Endothelial cell of umbilical vein (primary cell): ENCODE results near the gene SPAST. TPM values are rescaled to one million over a fixed set of nuclear protein-coding genes. Genes with fewer than 3 reads are reported as not detected.

Experiments
- BruUV-seq: library from RNA; stranded (reverse); fragments of 400-500 nt; replicated peaks from 2 replicates; lab custom pipeline; 2021; lab: Mats Ljungman, UMichigan
- CTCF ChIA-PET: fragments of 300-600, 350-600 bp; sonication (Branson Sonifier 250); formaldehyde crosslinking; loops from one replicate; lab custom pipeline; 2021; ENCODE audit warnings: antibody characterized with exemption, inconsistent platforms; lab: Charles Lee
- POLR2A ChIA-PET: fragments of 300-600, 350-600 bp; sonication (Branson Sonifier 250); formaldehyde crosslinking; loops from one replicate; lab custom pipeline; 2021; ENCODE audit warnings: antibody characterized with exemption, inconsistent platforms; lab: Charles Lee
- DNase-seq: peaks from one replicate; pipeline ENCODE4 v3.0.0-alpha.2; 2011; ENCODE audit warnings: low read depth, low spot score
- FAIRE-seq: peaks from 2 replicates; lab custom pipeline; 2011; peaks lifted over from hg19 to GRCh38; lab: Jason Lieb, UNC
- H2AFZ ChIP-seq: 2 replicates; pipeline ENCODE4 v1.6.0; 2012; ENCODE audit warnings: low read depth, low read length, control low read depth, inconsistent platforms
- H3K27ac ChIP-seq: 2 replicates; pipeline ENCODE4 v1.5.1; 2011; ENCODE audit warnings: low read depth, mild to moderate bottlenecking, control low read depth, low read length, moderate library complexity; ENCODE audit not compliant: insufficient read depth
- H3K27me3 ChIP-seq, 2 experiments: 2 replicates each; pipeline versions ENCODE4 v1.6.0 to v1.6.1; 2011; ENCODE audit warnings: low read length in 2 of 2, mixed read lengths in 1 of 2; ENCODE audit not compliant: control insufficient read depth in 2 of 2, insufficient read depth in 2 of 2
- H3K36me3 ChIP-seq, 2 experiments: 2 replicates in 1 of 2; 3 replicates in 1 of 2; pipeline ENCODE4 v1.5.1; 2011; ENCODE audit warnings: low read length in 2 of 2, mild to moderate bottlenecking in 1 of 2, moderate library complexity in 1 of 2; ENCODE audit not compliant: control insufficient read depth in 2 of 2, insufficient read depth in 2 of 2; ENCODE audit errors: extremely low read depth in 1 of 2
- H3K4me1 ChIP-seq: 3 replicates; pipeline ENCODE4 v1.5.1; 2011; ENCODE audit warnings: mild to moderate bottlenecking, low read length; ENCODE audit not compliant: control insufficient read depth, insufficient read depth; ENCODE audit errors: extremely low read depth
- H3K4me2 ChIP-seq: 2 replicates; pipeline ENCODE4 v1.6.1; 2011; ENCODE audit warnings: low read length, control low read depth, mixed read lengths; ENCODE audit not compliant: insufficient read depth
- H3K4me3 ChIP-seq, 3 experiments: fragments of 200-600 bp in 1 of 3; sonication (generic), shearing (Covaris generic) in 1 of 3; replicated peaks in 1 of 3; 2 replicates each; pipeline ENCODE4 v1.5.1; 2011 to 2016; ENCODE audit warnings: control low read depth in 3 of 3, low read length in 3 of 3, mild to moderate bottlenecking in 2 of 3, inconsistent platforms in 1 of 3, low read depth in 1 of 3, moderate library complexity in 1 of 3; ENCODE audit not compliant: insufficient read depth in 1 of 3
- H3K79me2 ChIP-seq: 2 replicates; pipeline ENCODE4 v1.6.0; 2012; ENCODE audit warnings: low read length, inconsistent platforms; ENCODE audit not compliant: control insufficient read depth, insufficient read depth
- H3K9ac ChIP-seq: replicated peaks from 2 replicates; pipeline ENCODE3; 2011; ENCODE audit warnings: low read length, control low read depth; ENCODE audit not compliant: insufficient read depth; ENCODE audit errors: extremely low read depth
- H3K9me1 ChIP-seq: replicated peaks from 3 replicates; pipeline ENCODE4 v1.6.0; 2011; ENCODE audit warnings: mild to moderate bottlenecking, low read length; ENCODE audit not compliant: control insufficient read depth, insufficient read depth; ENCODE audit errors: extremely low read depth
- H3K9me3 ChIP-seq: replicated peaks from 2 replicates; pipeline ENCODE4 v1.5.1; 2012; ENCODE audit warnings: low read length, inconsistent platforms; ENCODE audit not compliant: control insufficient read depth, insufficient read depth
- H4K20me1 ChIP-seq: replicated peaks from 2 replicates; pipeline ENCODE3; 2011; ENCODE audit warnings: mild to moderate bottlenecking, low read length; ENCODE audit not compliant: control insufficient read depth, insufficient read depth; ENCODE audit errors: extremely low read depth
- EZH2 ChIP-seq: IDR thresholded peaks from 2 replicates; pipeline ENCODE4 v1.6.1; 2012; ENCODE audit warnings: borderline replicate concordance, low read depth, mild to moderate bottlenecking, moderate library complexity, low read length, inconsistent platforms; ENCODE audit not compliant: severe bottlenecking
- FOS ChIP-seq: IDR thresholded peaks from 2 replicates; pipeline ENCODE4 v1.6.1; 2011; ENCODE audit warnings: mild to moderate bottlenecking, low read length, moderate library complexity, borderline replicate concordance; ENCODE audit not compliant: insufficient read depth
- GATA2 ChIP-seq: IDR thresholded peaks from 2 replicates; pipeline ENCODE4 v1.7.0; 2011; ENCODE audit warnings: low read depth, mild to moderate bottlenecking, moderate library complexity, mixed read lengths, low read length; ENCODE audit not compliant: insufficient read length, insufficient read depth
- JUN ChIP-seq: IDR thresholded peaks from 2 replicates; pipeline ENCODE4 v1.6.1; 2011; ENCODE audit warnings: borderline replicate concordance, low read depth; ENCODE audit not compliant: insufficient read length, insufficient read depth
- MAX ChIP-seq: IDR thresholded peaks from 2 replicates; pipeline ENCODE4 v1.6.1; 2011; ENCODE audit not compliant: insufficient read depth, insufficient read length
- MYC ChIP-seq: IDR thresholded peaks from one replicate; pipeline ENCODE4 v1.6.1; 2011; ENCODE audit warnings: mild to moderate bottlenecking, low read depth, low read length
- POLR2A ChIP-seq: IDR thresholded peaks from 2 replicates; pipeline ENCODE4 v1.6.1; 2012; ENCODE audit warnings: low read depth, mild to moderate bottlenecking, control low read depth, low read length
- POLR2AphosphoS5 ChIP-seq: IDR thresholded peaks from 2 replicates; pipeline ENCODE4 v1.6.1; 2012; ENCODE audit warnings: low read depth, mild to moderate bottlenecking, control low read depth, low read length, moderate library complexity; ENCODE audit not compliant: insufficient read depth
- dilution Hi-C: fragments of 300-500 bp; cut with MboI; formaldehyde crosslinking; loops from one replicate; pipeline ENCODE4 v1.15.0; 2019; ENCODE audit warnings: low sequenced_read_pairs; ENCODE audit not compliant: extremely low pct_ligation_motif_present
- intact Hi-C: fragments of 100-400 bp; cut with micrococcal nuclease; formaldehyde crosslinking; loops from one replicate; pipeline ENCODE4 v1.10.0; 2022
- polyA plus RNA-seq, 4 experiments: library from polyadenylated mRNA; depleted of rRNA in 3 of 4; stranded (reverse) in 3 of 4; unstranded in 1 of 4; fragments of >200 nt; gene quantifications; 2 replicates each; pipeline versions ENCODE4 v1.2.1 to v1.2.3, GENCODE V29; 2011 to 2012; ENCODE audit warnings: missing spikeins in 1 of 4
- total RNA-seq: library from RNA; stranded (reverse); gene quantifications from 2 replicates; pipeline ENCODE4 v1.2.3, GENCODE V29; 2021
- TF ChIP-seq, protein P1 (sequence below), 2 donors: IDR thresholded peaks; 1 replicate in 1 of 2; 2 replicates in 1 of 2; pipeline ENCODE4 v1.5.1; 2011; ENCODE audit warnings: low read length in 2 of 2, mild to moderate bottlenecking in 2 of 2, moderate library complexity in 2 of 2, control low read depth in 1 of 2, inconsistent platforms in 1 of 2, low read depth in 1 of 2; ENCODE audit not compliant: insufficient read depth in 1 of 2; ENCODE audit errors: extremely low read depth in 1 of 2

SPAST gene
- total and polyA plus RNA-seq, 2 donors (not counting 3 experiments of a cell fraction or from before 2014, with no cell fraction given) = 4.7 to 24.9 TPM

DNA sequence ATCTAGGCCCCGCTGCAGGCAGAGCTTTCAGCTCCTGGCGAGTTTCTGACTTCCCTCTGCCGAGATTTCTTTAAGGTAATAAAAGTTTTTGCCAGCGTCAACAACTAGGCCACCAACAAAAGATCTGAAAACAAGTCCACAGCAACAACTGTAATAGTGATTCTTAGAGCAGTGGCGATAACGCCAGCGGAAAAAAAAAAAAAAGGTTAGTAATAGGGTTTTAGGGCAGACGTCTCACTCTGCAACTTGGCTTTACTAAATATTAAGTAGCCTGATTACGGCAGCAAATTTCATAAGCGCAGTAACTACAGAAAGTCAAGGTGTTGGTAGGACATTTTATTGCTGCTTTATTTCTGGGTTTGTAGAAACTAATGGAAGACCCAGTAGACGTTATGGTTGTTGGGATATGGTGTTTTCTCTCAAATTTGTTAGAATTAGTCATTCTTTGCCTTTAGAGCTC, 102.8 kb downstream of the SPAST start:
- Histone ChIP-seq H3K27me3 (no peaks in the 10 kb centered on the region), H2AFZ (peak overlapping the region; percentile 61), H3K27ac (peak overlapping the region; percentile 79), H3K79me2 (peaks cover 15% of the 10 kb centered on the region), H3K9me1 (no peaks in the 10 kb centered on the region), H3K4me1 (peaks cover 11% of the 10 kb centered on the region), H3K36me3 (peaks cover 0 to 4% of the 10 kb centered on the region in 2 experiments), H3K9me3 (no peaks in the 10 kb centered on the region), H3K4me3 (peak overlapping the region; percentile 77 to 89 (median 78)), H4K20me1 (no peaks in the 10 kb centered on the region), H3K9ac (peak overlapping the region; percentile 89), H3K4me2 (peak overlapping the region; percentile 92)
- no peak for TF ChIP-seq MAX
- no peak for TF ChIP-seq FOS
- no peak for TF ChIP-seq POLR2A
- TF ChIP-seq POLR2AphosphoS5 = no peak
- no peak for TF ChIP-seq JUN
- TF ChIP-seq, protein P1, sequence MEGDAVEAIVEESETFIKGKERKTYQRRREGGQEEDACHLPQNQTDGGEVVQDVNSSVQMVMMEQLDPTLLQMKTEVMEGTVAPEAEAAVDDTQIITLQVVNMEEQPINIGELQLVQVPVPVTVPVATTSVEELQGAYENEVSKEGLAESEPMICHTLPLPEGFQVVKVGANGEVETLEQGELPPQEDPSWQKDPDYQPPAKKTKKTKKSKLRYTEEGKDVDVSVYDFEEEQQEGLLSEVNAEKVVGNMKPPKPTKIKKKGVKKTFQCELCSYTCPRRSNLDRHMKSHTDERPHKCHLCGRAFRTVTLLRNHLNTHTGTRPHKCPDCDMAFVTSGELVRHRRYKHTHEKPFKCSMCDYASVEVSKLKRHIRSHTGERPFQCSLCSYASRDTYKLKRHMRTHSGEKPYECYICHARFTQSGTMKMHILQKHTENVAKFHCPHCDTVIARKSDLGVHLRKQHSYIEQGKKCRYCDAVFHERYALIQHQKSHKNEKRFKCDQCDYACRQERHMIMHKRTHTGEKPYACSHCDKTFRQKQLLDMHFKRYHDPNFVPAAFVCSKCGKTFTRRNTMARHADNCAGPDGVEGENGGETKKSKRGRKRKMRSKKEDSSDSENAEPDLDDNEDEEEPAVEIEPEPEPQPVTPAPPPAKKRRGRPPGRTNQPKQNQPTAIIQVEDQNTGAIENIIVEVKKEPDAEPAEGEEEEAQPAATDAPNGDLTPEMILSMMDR (IDR thresholded peaks at IDR 0.05; ENCODE audit: extremely low read depth in 1 of 2, insufficient read depth in 1 of 2, low read depth in 1 of 2, low read length in 2 of 2) = no peak
- TF ChIP-seq MYC = no peak
- no peak for TF ChIP-seq GATA2
- no peak for TF ChIP-seq EZH2
- CTCF ChIA-PET = interaction anchor here (0.6 to 1.6 kb wide), 6 partner anchors 8 to 932 kb away, joined by 3 to 4 read pairs (median 3); partner anchors contain the start of genes EHD3 and SPAST
- FAIRE-seq (no peak), DNase-seq (no peak)
- dilution Hi-C loops = no loop called here
- intact Hi-C loops = loop anchor here (2.0 kb wide), 1 partner anchor 111 kb away; the partner anchor contains the start of gene YIPF4
- TSS peak; percentile 73 for BruUV-seq
- POLR2A ChIA-PET = interaction anchor here (0.5 to 1.2 kb wide), 3 partner anchors 10 to 103 kb away, joined by 3 to 11 read pairs (median 4); partner anchors contain the start of gene SPAST
